ENCODE results near the gene MRPS25. TPM values are rescaled to one million over a fixed set of nuclear protein-coding genes. Genes with fewer than 3 reads are reported as not detected.

MRPS25 gene
- polyA plus RNA-seq, 3 donors, result 23.7 to 60.7 (median 24.6) TPM

GRCh38 chr3:15110206-15110605, 45.1 kb upstream of the MRPS25 start:
- no peak overlapping the region for H3K27ac ChIP-seq (ENCODE audit: low read depth in 1 of 2, low read length in 2 of 2)
- H3K4me3 ChIP-seq (replicated peaks in 1 of 3; ENCODE audit: low read depth in 2 of 3, low read length in 3 of 3), result no peak overlapping the region
- no peaks in the 10 kb centered on the region for H4K20me1 ChIP-seq (ENCODE audit: insufficient read depth, low read length)
- WGBS (ENCODE audit: insufficient coverage), result 100% methylated on average over 2 of the region's 4 CpGs
- TF ChIP-seq CTCF (IDR thresholded peaks at IDR 0.05), result no peak
- H3K9ac ChIP-seq (ENCODE audit: insufficient read depth, low read length, poor library complexity, severe bottlenecking), result no peak overlapping the region
- no peak for DNase-seq
- intact Hi-C loops (cut with micrococcal nuclease), result loop anchor here in 1 of 2 donors (10.0 kb wide), 1 partner anchor 125 kb away; no protein-coding TSS in a partner anchor
- H3K4me1 Mint-ChIP-seq, result peaks cover 13% of the 10 kb centered on the region
- H3K4me1 ChIP-seq (ENCODE audit: control insufficient read depth in 1 of 2, insufficient read depth in 2 of 2, low read length in 2 of 2), result peaks cover 14 to 16% of the 10 kb centered on the region in 2 donors
- no peak overlapping the region for H3K4me3 Mint-ChIP-seq
- H2AFZ ChIP-seq (ENCODE audit: insufficient read depth, low read depth, low read length, poor library complexity, severe bottlenecking), result no peak overlapping the region
- H3K36me3 ChIP-seq (replicated peaks in 1 of 2; ENCODE audit: control insufficient read depth in 1 of 2, insufficient read depth in 2 of 2, low read length in 2 of 2), result no peaks in the 10 kb centered on the region
- H3K27me3 ChIP-seq (ENCODE audit: control insufficient read depth in 2 of 2, insufficient read depth in 2 of 2, low read length in 2 of 2), result no peaks in the 10 kb centered on the region
- H3K9me3 Mint-ChIP-seq, result peaks cover 0 to 2% (median 0%) of the 10 kb centered on the region in 7 donors
- H3K36me3 Mint-ChIP-seq, result no peaks in the 10 kb centered on the region
- H3K27ac Mint-ChIP-seq, result no peak overlapping the region
- H3K9me3 ChIP-seq (replicated peaks in 1 of 2; ENCODE audit: control insufficient read depth in 1 of 2, insufficient read depth in 1 of 2, low read length in 2 of 2), result no peaks in the 10 kb centered on the region
- peaks cover 2 to 11% (median 4%) of the 10 kb centered on the region in 3 donors for H3K27me3 Mint-ChIP-seq (ENCODE audit: low read depth in 3 of 3)
- H3K4me2 ChIP-seq (replicated peaks; ENCODE audit: extremely low read depth, low read length, poor library complexity, severe bottlenecking), result no peak overlapping the region
- no peaks in the 10 kb centered on the region for H3K79me2 ChIP-seq (ENCODE audit: insufficient read depth, low read length)

- Histone ChIP-seq H4K20me1 (ENCODE audit: insufficient read depth, low read length) (no peaks in the 10 kb centered on the region), H3K36me3 (replicated peaks in 1 of 2; ENCODE audit: control insufficient read depth in 1 of 2, insufficient read depth in 2 of 2, low read length in 2 of 2) (no peaks in the 10 kb centered on the region), H3K9ac (ENCODE audit: insufficient read depth, low read length, poor library complexity, severe bottlenecking) (no peak overlapping the region), H3K27ac (ENCODE audit: low read depth in 1 of 2, low read length in 2 of 2) (no peak overlapping the region), H3K4me1 (ENCODE audit: control insufficient read depth in 1 of 2, insufficient read depth in 2 of 2, low read length in 2 of 2) (peaks cover 14 to 16% of the 10 kb centered on the region in 2 donors), H3K4me2 (replicated peaks; ENCODE audit: extremely low read depth, low read length, poor library complexity, severe bottlenecking) (no peak overlapping the region), H2AFZ (ENCODE audit: insufficient read depth, low read depth, low read length, poor library complexity, severe bottlenecking) (no peak overlapping the region), H3K4me3 (replicated peaks in 1 of 3; ENCODE audit: low read depth in 2 of 3, low read length in 3 of 3) (no peak overlapping the region), H3K79me2 (ENCODE audit: insufficient read depth, low read length) (no peaks in the 10 kb centered on the region), H3K9me3 (replicated peaks in 1 of 2; ENCODE audit: control insufficient read depth in 1 of 2, insufficient read depth in 1 of 2, low read length in 2 of 2) (no peaks in the 10 kb centered on the region), H3K27me3 (ENCODE audit: control insufficient read depth in 2 of 2, insufficient read depth in 2 of 2, low read length in 2 of 2) (no peaks in the 10 kb centered on the region)
- no peak for TF ChIP-seq CTCF (IDR thresholded peaks at IDR 0.05)
- peak overlapping the region in 2 of 7 donors; percentile 28 to 45 for H3K27ac Mint-ChIP-seq
- intact Hi-C loops (cut with micrococcal nuclease), result loop anchor here in 1 of 2 donors (10.0 kb wide), 1 partner anchor 96 kb away; the partner anchor contains the start of gene CAPN7
- H3K27me3 Mint-ChIP-seq (ENCODE audit: low read depth in 3 of 3), result peaks cover 2 to 12% (median 3%) of the 10 kb centered on the region in 3 donors
- no peak for DNase-seq
- H3K4me3 Mint-ChIP-seq, result no peak overlapping the region
- WGBS (ENCODE audit: insufficient coverage), result 80% methylated on average over 1 of the region's 4 CpGs
- no peaks in the 10 kb centered on the region for H3K36me3 Mint-ChIP-seq
- H3K4me1 Mint-ChIP-seq, result peaks cover 13% of the 10 kb centered on the region
- H3K9me3 Mint-ChIP-seq, result peaks cover 0 to 2% (median 0%) of the 10 kb centered on the region in 7 donors
Measured at GRCh38 chr3:15108869-15109268, 43.8 kb upstream of the MRPS25 start.

Measured in CD14-positive monocyte (primary cell).